Measurements from ENCODE around the gene PACS1. TPM values are rescaled to one million over a fixed set of nuclear protein-coding genes. Genes with fewer than 3 reads are reported as not detected.
A peak's percentile ranks its signal among the peaks of the same experiment; 100 is the strongest.

The PACS1 gene
- total and polyA plus RNA-seq, 8 donors: 50.7 to 57.5 (median 54.9) TPM

DNA sequence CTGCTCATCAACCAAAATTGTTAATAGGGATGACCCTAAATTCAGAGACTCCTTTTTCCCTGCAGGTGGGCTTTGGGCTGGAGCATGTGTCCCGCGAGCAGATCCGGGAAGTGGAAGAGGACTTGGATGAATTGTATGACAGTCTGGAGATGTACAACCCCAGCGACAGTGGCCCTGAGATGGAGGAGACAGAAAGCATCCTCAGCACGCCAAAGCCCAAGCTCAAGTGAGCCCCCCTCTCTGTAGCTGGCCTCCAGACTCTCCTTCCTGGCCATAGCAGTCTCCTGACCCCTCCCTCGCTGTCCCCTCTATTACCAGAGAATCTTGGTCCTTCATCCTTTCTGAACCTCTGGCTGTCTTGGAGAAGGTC, 150.5 kb downstream of the PACS1 start:
- ATAC-seq (no peak), DNase-seq (peak in 1 of 4 donors; percentile 25)
- Histone ChIP-seq H3K4me1 (peaks cover 0 to 3% of the 10 kb centered on the region in 2 donors), H3K27me3 (no peaks in the 10 kb centered on the region), H3K27ac (no peak overlapping the region), H3K36me3 (peaks cover 0 to 77% of the 10 kb centered on the region in 2 donors), H3K9me3 (no peaks in the 10 kb centered on the region), H3K4me3 (no peak overlapping the region)
- intact Hi-C loops (cut with DNase I): no loop called here
- TF ChIP-seq, protein P1, sequence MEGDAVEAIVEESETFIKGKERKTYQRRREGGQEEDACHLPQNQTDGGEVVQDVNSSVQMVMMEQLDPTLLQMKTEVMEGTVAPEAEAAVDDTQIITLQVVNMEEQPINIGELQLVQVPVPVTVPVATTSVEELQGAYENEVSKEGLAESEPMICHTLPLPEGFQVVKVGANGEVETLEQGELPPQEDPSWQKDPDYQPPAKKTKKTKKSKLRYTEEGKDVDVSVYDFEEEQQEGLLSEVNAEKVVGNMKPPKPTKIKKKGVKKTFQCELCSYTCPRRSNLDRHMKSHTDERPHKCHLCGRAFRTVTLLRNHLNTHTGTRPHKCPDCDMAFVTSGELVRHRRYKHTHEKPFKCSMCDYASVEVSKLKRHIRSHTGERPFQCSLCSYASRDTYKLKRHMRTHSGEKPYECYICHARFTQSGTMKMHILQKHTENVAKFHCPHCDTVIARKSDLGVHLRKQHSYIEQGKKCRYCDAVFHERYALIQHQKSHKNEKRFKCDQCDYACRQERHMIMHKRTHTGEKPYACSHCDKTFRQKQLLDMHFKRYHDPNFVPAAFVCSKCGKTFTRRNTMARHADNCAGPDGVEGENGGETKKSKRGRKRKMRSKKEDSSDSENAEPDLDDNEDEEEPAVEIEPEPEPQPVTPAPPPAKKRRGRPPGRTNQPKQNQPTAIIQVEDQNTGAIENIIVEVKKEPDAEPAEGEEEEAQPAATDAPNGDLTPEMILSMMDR (IDR thresholded peaks at IDR 0.05): no peak

- Histone ChIP-seq H3K9me3 (no peaks in the 10 kb centered on the region), H3K27ac (no peak overlapping the region), H3K27me3 (no peaks in the 10 kb centered on the region), H3K4me3 (no peak overlapping the region), H3K36me3 (peaks cover 0 to 73% of the 10 kb centered on the region in 2 donors), H3K4me1 (peaks cover 0 to 3% of the 10 kb centered on the region in 2 donors)
- intact Hi-C loops (cut with DNase I): no loop called here
- TF ChIP-seq, protein P1 (IDR thresholded peaks at IDR 0.05): no peak
- DNase-seq (peak in 1 of 4 donors; percentile 12), ATAC-seq (no peak)
Observed at GRCh38 chr11:66221012-66221411, 150.9 kb downstream of the PACS1 start.

GRCh38 chr11:66221726-66222236, 151.7 kb downstream of the PACS1 start:
- Histone ChIP-seq H3K36me3 (peaks cover 0 to 66% of the 10 kb centered on the region in 2 donors), H3K4me1 (peaks cover 0 to 3% of the 10 kb centered on the region in 2 donors), H3K27me3 (no peaks in the 10 kb centered on the region), H3K27ac (peak overlapping the region in 1 of 2 donors; percentile 13), H3K4me3 (no peak overlapping the region), H3K9me3 (no peaks in the 10 kb centered on the region)
- TF ChIP-seq, protein P1 (IDR thresholded peaks at IDR 0.05): no peak
- intact Hi-C loops (cut with DNase I): no loop called here
- peak in 1 of 4 donors; percentile 22 for DNase-seq
- ATAC-seq: no peak

DNA sequence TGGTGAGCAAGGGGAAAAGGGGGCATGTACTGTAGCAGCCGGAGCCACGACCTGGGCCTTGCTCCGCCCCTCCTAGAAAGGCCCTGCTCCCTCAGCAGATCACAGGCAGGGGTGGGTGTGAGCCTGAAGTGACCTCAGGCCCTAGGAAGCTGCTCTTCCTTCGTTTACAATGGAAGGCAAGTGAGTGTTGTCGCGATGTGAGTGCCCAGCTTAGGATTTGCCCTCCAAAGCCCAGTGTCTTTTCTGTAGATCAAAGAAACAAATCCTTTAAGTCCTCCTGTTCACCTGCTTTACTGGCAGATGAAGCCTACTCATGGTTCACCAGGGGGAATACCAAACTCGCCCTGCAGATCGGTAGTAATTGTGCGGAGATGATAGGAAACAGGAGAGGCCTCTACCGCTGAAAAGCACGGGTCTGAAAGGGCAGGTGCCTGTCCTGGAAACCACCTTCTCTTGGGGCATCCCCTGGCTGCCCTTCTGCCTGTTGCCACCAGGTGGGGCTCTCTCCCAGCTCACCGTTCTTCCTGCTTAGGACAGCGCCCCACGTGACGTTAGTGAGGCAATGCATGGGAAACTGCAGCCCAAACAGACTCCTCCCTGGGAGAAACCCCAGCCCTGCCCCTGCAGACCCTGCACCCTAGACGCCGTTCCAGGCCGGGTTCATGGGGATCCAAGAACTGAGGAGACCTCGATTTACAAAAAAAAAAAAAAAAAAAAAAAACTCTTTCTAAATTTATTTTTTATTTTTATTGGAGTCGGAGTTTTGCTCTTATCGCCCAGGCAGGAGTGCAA, 152.5 kb downstream of the PACS1 start:
- peak; percentile 82 to 96 (median 92) for DNase-seq
- Histone ChIP-seq H3K27ac (peak overlapping the region in 1 of 2 donors; percentile 13), H3K27me3 (no peaks in the 10 kb centered on the region), H3K4me3 (no peak overlapping the region), H3K4me1 (peaks cover 0 to 3% of the 10 kb centered on the region in 2 donors), H3K36me3 (peaks cover 0 to 66% of the 10 kb centered on the region in 2 donors), H3K9me3 (no peaks in the 10 kb centered on the region)
- intact Hi-C loops (cut with DNase I): no loop called here
- ATAC-seq: peak; percentile 99
- TF ChIP-seq, protein P1 (IDR thresholded peaks at IDR 0.05): peak; percentile 99

DNA sequence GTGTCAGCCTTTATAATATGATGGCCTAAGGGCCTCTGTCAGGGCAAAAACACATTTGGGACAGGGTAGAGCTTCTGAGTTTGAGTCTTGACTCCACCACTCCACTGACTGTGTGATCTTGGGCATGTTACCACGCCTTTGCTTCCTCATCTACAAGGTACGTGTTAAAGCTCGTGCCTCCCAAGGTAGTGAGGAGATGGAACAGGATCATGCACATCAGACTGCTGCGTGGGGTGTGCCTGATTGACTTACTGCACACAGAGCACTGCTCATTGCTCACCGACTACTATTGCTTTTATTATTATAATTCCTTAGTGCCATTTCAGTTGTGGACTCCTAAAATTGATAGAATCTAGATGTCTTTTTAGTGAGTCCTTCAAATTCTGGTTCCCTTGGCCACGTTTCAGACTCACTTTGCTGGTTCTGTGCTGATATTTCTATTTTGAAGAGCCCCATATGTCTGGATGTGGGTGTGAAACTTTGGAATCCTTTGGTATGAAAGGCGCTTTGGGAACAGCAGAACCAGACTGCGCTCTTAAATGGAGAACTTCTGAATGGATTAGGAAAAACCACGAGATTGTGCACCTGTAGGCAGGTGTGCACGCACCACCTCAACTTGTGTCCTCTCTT, 154.3 kb downstream of the PACS1 start:
- peaks cover 0 to 3% of the 10 kb centered on the region in 2 donors for H3K4me1 ChIP-seq
- no peak overlapping the region for H3K4me3 ChIP-seq
- ATAC-seq: no peak
- H3K9me3 ChIP-seq: no peaks in the 10 kb centered on the region
- no peak overlapping the region for H3K27ac ChIP-seq
- TF ChIP-seq, protein P1 (IDR thresholded peaks at IDR 0.05): no peak
- peaks cover 0 to 56% of the 10 kb centered on the region in 2 donors for H3K36me3 ChIP-seq
- intact Hi-C loops (cut with DNase I): no loop called here
- no peak for DNase-seq
- H3K27me3 ChIP-seq: no peaks in the 10 kb centered on the region
